Immature natural killer cell (primary cell): Measurements from ENCODE around the gene UNG. TPM values are rescaled to one million over a fixed set of nuclear protein-coding genes. Genes with fewer than 3 reads are reported as not detected.

Experiments
- DNase-seq, 3 donors: peaks; one replicate each; pipeline ENCODE4 v3.0.0; 2022; ENCODE audit warnings: mixed read lengths in 1 of 3
- H3K27ac Mint-ChIP-seq, 6 donors: one replicate each; pipeline ENCODE4 v1.8.0; 2020; ENCODE audit warnings: mixed read lengths in 6 of 6, mild to moderate bottlenecking in 5 of 6, inconsistent platforms in 4 of 6, moderate library complexity in 3 of 6
- H3K27me3 Mint-ChIP-seq, 3 donors: one replicate each; pipeline ENCODE4 v1.8.0; 2020 to 2021; ENCODE audit warnings: low read depth in 3 of 3, mild to moderate bottlenecking in 3 of 3, mixed read lengths in 3 of 3, moderate library complexity in 3 of 3, inconsistent platforms in 1 of 3
- H3K36me3 Mint-ChIP-seq, 3 donors: one replicate each; pipeline ENCODE4 v1.8.0; 2020; ENCODE audit warnings: mixed read lengths in 3 of 3, inconsistent platforms in 2 of 3, mild to moderate bottlenecking in 2 of 3
- H3K4me1 Mint-ChIP-seq, 2 donors: one replicate each; pipeline ENCODE4 v1.8.0; 2020; ENCODE audit warnings: inconsistent platforms in 2 of 2, mild to moderate bottlenecking in 2 of 2, mixed read lengths in 2 of 2, moderate library complexity in 1 of 2
- H3K4me3 Mint-ChIP-seq, 5 donors: one replicate each; pipeline ENCODE4 v1.8.0; 2020; ENCODE audit warnings: mild to moderate bottlenecking in 5 of 5, mixed read lengths in 5 of 5, inconsistent platforms in 3 of 5, moderate library complexity in 3 of 5
- H3K9me3 Mint-ChIP-seq, 6 donors: one replicate each; pipeline ENCODE4 v1.8.0; 2020; ENCODE audit warnings: mild to moderate bottlenecking in 6 of 6, mixed read lengths in 6 of 6, inconsistent platforms in 4 of 6, moderate library complexity in 3 of 6
- polyA plus RNA-seq, 3 donors: library from polyadenylated mRNA; unstranded; fragments of 300-500 nt; fragmentation: Illumina TruSeq; gene quantifications; one replicate each; pipeline ENCODE4 v1.2.3, GENCODE V29; 2021

UNG gene
- polyA plus RNA-seq, 3 donors from 2014 or later, result 30.2 to 42.3 (median 36.2) TPM

DNA sequence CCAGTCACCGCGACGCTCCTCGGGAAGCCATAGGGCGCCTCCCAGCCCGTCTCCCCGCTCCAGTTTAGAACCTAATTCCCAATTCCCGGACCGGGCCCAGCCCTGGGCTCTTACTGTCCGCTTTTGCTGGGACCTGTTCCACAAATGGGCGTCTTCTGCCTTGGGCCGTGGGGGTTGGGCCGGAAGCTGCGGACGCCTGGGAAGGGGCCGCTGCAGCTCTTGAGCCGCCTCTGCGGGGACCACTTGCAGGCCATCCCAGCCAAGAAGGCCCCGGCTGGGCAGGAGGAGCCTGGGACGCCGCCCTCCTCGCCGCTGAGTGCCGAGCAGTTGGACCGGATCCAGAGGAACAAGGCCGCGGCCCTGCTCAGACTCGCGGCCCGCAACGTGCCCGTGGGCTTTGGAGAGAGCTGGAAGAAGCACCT is 797 bp downstream of the UNG start:
- Mint-ChIP-seq H3K9me3 (no peaks in the 10 kb centered on the region), H3K36me3 (peaks cover 1 to 4% (median 3%) of the 10 kb centered on the region in 3 donors)

GRCh38 chr12:109098651-109099050 is 1.3 kb downstream of the UNG start:
- no peak for DNase-seq
- peaks cover 31 to 45% of the 10 kb centered on the region in 2 donors for H3K4me1 Mint-ChIP-seq
- peak overlapping the region; percentile 85 to 92 (median 87) for H3K4me3 Mint-ChIP-seq
- peak overlapping the region; percentile 82 to 97 (median 94) for H3K27ac Mint-ChIP-seq
- H3K9me3 Mint-ChIP-seq, result no peaks in the 10 kb centered on the region
- peaks cover 5 to 10% (median 8%) of the 10 kb centered on the region in 3 donors for H3K27me3 Mint-ChIP-seq
- H3K36me3 Mint-ChIP-seq, result peaks cover 3 to 8% (median 4%) of the 10 kb centered on the region in 3 donors

More for the DNA sequence above, 797 bp downstream of the UNG start:
- no peak for DNase-seq
- H3K4me1 Mint-ChIP-seq, result peaks cover 36 to 49% of the 10 kb centered on the region in 2 donors
- H3K27me3 Mint-ChIP-seq, result peaks cover 6 to 14% (median 13%) of the 10 kb centered on the region in 3 donors
- H3K27ac Mint-ChIP-seq, result peak overlapping the region; percentile 82 to 97 (median 94)
- H3K4me3 Mint-ChIP-seq, result peak overlapping the region; percentile 85 to 92 (median 87)

- Mint-ChIP-seq H3K4me1 (peaks cover 28 to 36% of the 10 kb centered on the region in 2 donors), H3K4me3 (peak overlapping the region; percentile 85 to 92 (median 87)), H3K27me3 (peaks cover 5 to 9% (median 6%) of the 10 kb centered on the region in 3 donors), H3K27ac (peak overlapping the region; percentile 82 to 97 (median 94)), H3K36me3 (peaks cover 7 to 12% (median 8%) of the 10 kb centered on the region in 3 donors), H3K9me3 (no peaks in the 10 kb centered on the region)
- peak; percentile 43 to 64 (median 56) for DNase-seq
Measured at GRCh38 chr12:109099431-109100020, 2.1 kb downstream of the UNG start.

- H3K36me3 Mint-ChIP-seq, result peaks cover 14 to 18% (median 16%) of the 10 kb centered on the region in 3 donors
- no peaks in the 10 kb centered on the region for H3K9me3 Mint-ChIP-seq
- no peak for DNase-seq
- H3K4me1 Mint-ChIP-seq, result peaks cover 28 to 35% of the 10 kb centered on the region in 2 donors
- H3K27ac Mint-ChIP-seq, result peak overlapping the region; percentile 82 to 97 (median 94)
- H3K4me3 Mint-ChIP-seq, result peak overlapping the region in 4 of 5 donors; percentile 7 to 92 (median 48)
- H3K27me3 Mint-ChIP-seq, result peaks cover 5 to 9% (median 6%) of the 10 kb centered on the region in 3 donors
Measured at GRCh38 chr12:109100741-109101140, 3.3 kb downstream of the UNG start.

- Mint-ChIP-seq H3K27ac (no peak overlapping the region), H3K4me3 (no peak overlapping the region), H3K4me1 (peaks cover 28 to 34% of the 10 kb centered on the region in 2 donors), H3K36me3 (peaks cover 17 to 21% (median 18%) of the 10 kb centered on the region in 3 donors), H3K27me3 (peaks cover 5 to 9% (median 6%) of the 10 kb centered on the region in 3 donors), H3K9me3 (no peaks in the 10 kb centered on the region)
- no peak for DNase-seq
Measured at GRCh38 chr12:109102491-109102890, 5.1 kb downstream of the UNG start.

- no peak for DNase-seq
- Mint-ChIP-seq H3K4me3 (no peak overlapping the region), H3K9me3 (no peaks in the 10 kb centered on the region), H3K27me3 (peaks cover 0 to 1% (median 0%) of the 10 kb centered on the region in 3 donors), H3K27ac (no peak overlapping the region), H3K36me3 (peaks cover 18 to 37% (median 24%) of the 10 kb centered on the region in 3 donors), H3K4me1 (peaks cover 7 to 8% of the 10 kb centered on the region in 2 donors)
Measured at GRCh38 chr12:109105176-109105575, 7.8 kb downstream of the UNG start.

DNA sequence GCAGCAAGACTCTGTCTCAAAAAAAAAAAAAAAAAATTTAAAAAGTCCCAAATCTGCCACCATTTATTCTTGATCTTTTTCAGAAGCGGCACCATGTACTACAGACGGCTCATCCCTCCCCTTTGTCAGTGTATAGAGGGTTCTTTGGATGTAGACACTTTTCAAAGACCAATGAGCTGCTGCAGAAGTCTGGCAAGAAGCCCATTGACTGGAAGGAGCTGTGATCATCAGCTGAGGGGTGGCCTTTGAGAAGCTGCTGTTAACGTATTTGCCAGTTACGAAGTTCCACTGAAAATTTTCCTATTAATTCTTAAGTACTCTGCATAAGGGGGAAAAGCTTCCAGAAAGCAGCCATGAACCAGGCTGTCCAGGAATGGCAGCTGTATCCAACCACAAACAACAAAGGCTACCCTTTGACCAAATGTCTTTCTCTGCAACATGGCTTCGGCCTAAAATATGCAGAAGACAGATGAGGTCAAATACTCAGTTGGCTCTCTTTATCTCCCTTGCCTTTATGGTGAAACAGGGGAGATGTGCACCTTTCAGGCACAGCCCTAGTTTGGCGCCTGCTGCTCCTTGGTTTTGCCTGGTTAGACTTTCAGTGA is 12.5 kb downstream of the UNG start:
- peaks cover 6 to 27% (median 17%) of the 10 kb centered on the region in 3 donors for H3K36me3 Mint-ChIP-seq
- peak overlapping the region in 1 of 5 donors; percentile 42 for H3K4me3 Mint-ChIP-seq
- peaks cover 1 to 5% of the 10 kb centered on the region in 2 donors for H3K4me1 Mint-ChIP-seq
- peaks cover 0 to 2% (median 0%) of the 10 kb centered on the region in 3 donors for H3K27me3 Mint-ChIP-seq
- H3K27ac Mint-ChIP-seq, result peak overlapping the region in 5 of 6 donors; percentile 10 to 87 (median 67)
- DNase-seq, result no peak
- H3K9me3 Mint-ChIP-seq, result no peaks in the 10 kb centered on the region

GRCh38 chr12:109110988-109111495 is 13.6 kb downstream of the UNG start:
- H3K27ac Mint-ChIP-seq, result peak overlapping the region in 5 of 6 donors; percentile 40 to 72 (median 60)
- DNase-seq, result peak; percentile 18 to 46 (median 41)
- H3K27me3 Mint-ChIP-seq, result peaks cover 0 to 2% (median 0%) of the 10 kb centered on the region in 3 donors
- H3K4me3 Mint-ChIP-seq, result peak overlapping the region; percentile 34 to 77 (median 72)
- H3K36me3 Mint-ChIP-seq, result peaks cover 0 to 17% (median 7%) of the 10 kb centered on the region in 3 donors
- no peaks in the 10 kb centered on the region for H3K9me3 Mint-ChIP-seq
- peaks cover 1 to 10% of the 10 kb centered on the region in 2 donors for H3K4me1 Mint-ChIP-seq

DNA sequence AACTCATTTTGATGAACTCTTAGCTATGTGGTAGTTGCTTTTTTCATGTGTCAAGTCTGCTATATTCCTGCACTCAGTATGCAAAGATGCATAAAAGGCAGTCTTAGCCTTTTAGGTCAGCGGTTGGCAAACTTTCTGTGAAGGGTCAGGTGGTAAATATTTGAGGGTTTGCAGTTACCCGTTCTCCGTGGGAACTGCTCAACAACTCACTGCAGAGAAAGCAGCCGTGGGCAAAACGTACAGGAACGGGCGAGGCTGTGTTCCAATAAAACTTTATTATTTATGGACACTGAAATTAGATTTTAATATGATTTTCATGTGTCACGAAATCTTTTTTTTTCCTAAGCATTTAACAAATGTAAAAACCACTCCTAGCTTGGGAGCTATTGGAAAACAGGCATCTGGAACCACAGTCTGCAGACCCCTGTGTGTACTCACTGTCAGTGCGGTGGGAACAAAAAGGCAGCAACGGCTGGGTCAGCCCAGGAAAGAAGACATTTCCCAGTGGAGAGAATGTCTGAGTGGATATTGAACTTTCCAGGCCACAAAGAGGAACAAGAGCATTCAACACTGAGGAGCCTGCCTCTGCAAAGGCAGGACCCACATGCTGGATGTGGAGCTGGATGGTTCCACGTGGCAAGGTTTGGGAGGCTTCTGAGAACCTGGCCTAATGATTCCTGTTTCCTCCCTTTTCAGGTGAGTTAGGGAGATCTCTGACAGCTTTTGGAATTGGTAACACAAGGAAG is 15.5 kb downstream of the UNG start:
- Mint-ChIP-seq H3K27me3 (peaks cover 0 to 2% (median 0%) of the 10 kb centered on the region in 3 donors), H3K4me1 (peaks cover 1 to 10% of the 10 kb centered on the region in 2 donors), H3K4me3 (no peak overlapping the region), H3K36me3 (peaks cover 0 to 12% (median 4%) of the 10 kb centered on the region in 3 donors), H3K27ac (no peak overlapping the region), H3K9me3 (no peaks in the 10 kb centered on the region)
- no peak for DNase-seq

DNA sequence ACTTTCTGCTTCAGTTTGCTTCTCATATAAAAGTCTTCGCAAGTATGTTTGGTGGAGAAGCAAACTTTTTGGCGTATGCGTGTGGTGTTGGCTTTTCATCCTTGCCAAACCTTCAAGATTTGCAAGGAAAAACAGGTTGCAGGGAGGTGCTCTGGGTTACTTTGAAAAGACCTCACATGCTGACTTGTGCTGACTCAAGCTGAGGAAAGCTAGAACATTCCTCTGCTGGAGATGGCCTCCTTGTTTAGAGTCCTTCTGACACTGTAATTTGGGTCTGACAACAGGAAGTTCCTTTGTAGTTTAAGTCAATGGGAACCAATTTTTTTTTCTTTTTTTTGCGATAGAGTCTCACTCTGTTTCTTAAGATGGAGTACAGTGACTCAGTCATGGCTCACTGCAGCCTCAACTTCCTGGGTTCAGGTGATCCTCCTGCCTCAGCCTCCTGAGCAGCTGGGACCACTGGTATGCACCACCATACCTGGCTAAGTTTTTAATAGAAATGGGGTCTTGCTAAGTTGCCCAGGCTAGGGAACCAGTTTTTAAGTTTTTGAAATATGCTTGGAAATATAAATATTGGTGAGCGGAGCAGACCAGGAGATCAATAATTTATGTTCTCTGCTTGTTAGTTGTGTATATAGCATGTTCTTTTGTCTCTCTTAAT is 16.4 kb downstream of the UNG start:
- Mint-ChIP-seq H3K9me3 (no peaks in the 10 kb centered on the region), H3K4me1 (peaks cover 1 to 10% of the 10 kb centered on the region in 2 donors), H3K36me3 (peaks cover 0 to 7% (median 4%) of the 10 kb centered on the region in 3 donors), H3K27me3 (peaks cover 0 to 2% (median 0%) of the 10 kb centered on the region in 3 donors), H3K27ac (no peak overlapping the region), H3K4me3 (no peak overlapping the region)
- DNase-seq, result no peak

DNA sequence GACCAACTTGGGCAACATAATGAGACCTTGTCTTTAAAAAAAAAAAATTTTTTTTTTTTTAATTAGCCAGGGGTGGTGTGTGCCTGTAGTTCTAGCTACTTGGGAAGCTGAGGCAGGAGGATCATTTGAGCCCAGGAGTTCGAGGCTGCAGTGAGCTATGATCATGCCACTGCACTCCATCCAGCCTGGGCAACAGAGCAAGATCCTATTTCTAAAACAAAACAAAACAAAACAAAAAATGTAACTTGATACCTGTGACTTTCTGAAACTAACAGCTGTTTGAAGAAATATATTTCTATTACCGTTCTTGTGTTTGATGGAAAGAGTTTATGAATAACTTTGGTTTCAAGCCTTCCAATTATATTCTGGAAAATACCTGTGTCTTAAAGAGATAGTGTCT is 17.2 kb downstream of the UNG start:
- no peak for DNase-seq
- Mint-ChIP-seq H3K36me3 (peaks cover 0 to 2% (median 0%) of the 10 kb centered on the region in 3 donors), H3K4me3 (no peak overlapping the region), H3K27me3 (peaks cover 0 to 2% (median 0%) of the 10 kb centered on the region in 3 donors), H3K9me3 (no peaks in the 10 kb centered on the region), H3K4me1 (peaks cover 1 to 10% of the 10 kb centered on the region in 2 donors), H3K27ac (no peak overlapping the region)

- Mint-ChIP-seq H3K4me1 (peaks cover 1 to 10% of the 10 kb centered on the region in 2 donors), H3K27me3 (peaks cover 0 to 2% (median 0%) of the 10 kb centered on the region in 3 donors), H3K36me3 (no peaks in the 10 kb centered on the region), H3K27ac (no peak overlapping the region), H3K4me3 (no peak overlapping the region), H3K9me3 (no peaks in the 10 kb centered on the region)
- no peak for DNase-seq
Measured at GRCh38 chr12:109115404-109115757, 18.0 kb downstream of the UNG start.
